Neural crest cell (in vitro differentiated cells): ENCODE results near the gene METRN. TPM values are rescaled to one million over a fixed set of nuclear protein-coding genes. Genes with fewer than 3 reads are reported as not detected.

ENCODE experiments used
- DNase-seq: peaks from one replicate; pipeline ENCODE4 v3.0.0; 2021; ENCODE audit warnings: low read depth, mixed read lengths, low spot score
- H3K27ac Mint-ChIP-seq: one replicate; pipeline ENCODE4 v1.8.0; 2021; ENCODE audit warnings: mild to moderate bottlenecking, mixed read lengths; ENCODE audit not compliant: unreplicated experiment
- H3K27me3 Mint-ChIP-seq: 2 replicates; pipeline ENCODE4 v1.8.0; 2021; ENCODE audit warnings: low read depth, mild to moderate bottlenecking, mixed read lengths
- H3K36me3 Mint-ChIP-seq: 2 replicates; pipeline ENCODE4 v1.8.0; 2021; ENCODE audit warnings: low read depth, mild to moderate bottlenecking, mixed read lengths
- H3K4me1 Mint-ChIP-seq: 2 replicates; pipeline ENCODE4 v1.8.0; 2021; ENCODE audit warnings: mixed read lengths
- H3K4me3 Mint-ChIP-seq: one replicate; pipeline ENCODE4 v1.8.0; 2021; ENCODE audit warnings: mild to moderate bottlenecking, mixed read lengths
- H3K9me3 Mint-ChIP-seq: 2 replicates; pipeline ENCODE4 v1.8.0; 2021; ENCODE audit warnings: mixed read lengths
- total RNA-seq: library from RNA; stranded (reverse); gene quantifications from 2 replicates; pipeline ENCODE4 v1.2.1, GENCODE V29; 2021
- TF ChIP-seq, protein P1 (sequence below): fragments of 200-600 bp; sonication (generic); conservative IDR thresholded peaks from 2 replicates; pipeline ENCODE4 v1.5.0; 2021; ENCODE audit warnings: antibody characterized with exemption, mild to moderate bottlenecking

METRN gene
- total RNA-seq, 1 donor from 2014 or later = 224 TPM

DNA sequence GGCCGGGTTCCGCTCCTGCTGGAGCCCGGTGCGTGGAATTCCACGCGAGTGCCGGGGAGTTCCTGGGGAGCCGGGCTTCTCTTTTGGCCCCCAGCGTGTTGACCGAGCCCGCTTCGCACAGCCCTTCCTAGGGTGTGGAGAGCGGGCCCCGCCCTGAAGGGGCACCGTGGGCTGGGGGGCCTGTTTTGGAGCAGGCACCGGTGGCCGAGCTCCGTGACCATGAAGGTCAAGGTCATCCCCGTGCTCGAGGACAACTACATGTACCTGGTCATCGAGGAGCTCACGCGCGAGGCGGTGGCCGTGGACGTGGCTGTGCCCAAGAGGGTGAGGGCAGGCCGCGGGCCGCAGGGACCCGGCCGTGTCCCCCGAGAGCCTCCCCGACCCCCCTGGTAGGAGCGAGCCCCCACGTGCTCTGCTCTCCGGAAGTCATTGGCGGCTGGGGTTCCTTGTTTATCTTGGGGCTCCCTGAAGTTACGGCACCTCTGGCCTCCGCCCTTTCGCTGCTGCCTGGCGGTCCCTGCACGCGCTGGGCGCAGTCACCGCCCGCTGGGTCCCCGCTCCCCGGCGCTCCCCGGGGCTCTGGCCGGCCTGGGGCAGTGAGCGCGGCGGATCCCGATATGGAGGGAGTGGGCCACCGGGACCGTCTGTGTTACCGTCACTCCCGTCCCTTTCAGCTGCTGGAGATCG lies 12.5 kb downstream of the METRN start:
- H3K4me3 Mint-ChIP-seq = no peak overlapping the region
- H3K9me3 Mint-ChIP-seq = no peaks in the 10 kb centered on the region
- no peak overlapping the region for H3K27ac Mint-ChIP-seq
- TF ChIP-seq, protein P1, sequence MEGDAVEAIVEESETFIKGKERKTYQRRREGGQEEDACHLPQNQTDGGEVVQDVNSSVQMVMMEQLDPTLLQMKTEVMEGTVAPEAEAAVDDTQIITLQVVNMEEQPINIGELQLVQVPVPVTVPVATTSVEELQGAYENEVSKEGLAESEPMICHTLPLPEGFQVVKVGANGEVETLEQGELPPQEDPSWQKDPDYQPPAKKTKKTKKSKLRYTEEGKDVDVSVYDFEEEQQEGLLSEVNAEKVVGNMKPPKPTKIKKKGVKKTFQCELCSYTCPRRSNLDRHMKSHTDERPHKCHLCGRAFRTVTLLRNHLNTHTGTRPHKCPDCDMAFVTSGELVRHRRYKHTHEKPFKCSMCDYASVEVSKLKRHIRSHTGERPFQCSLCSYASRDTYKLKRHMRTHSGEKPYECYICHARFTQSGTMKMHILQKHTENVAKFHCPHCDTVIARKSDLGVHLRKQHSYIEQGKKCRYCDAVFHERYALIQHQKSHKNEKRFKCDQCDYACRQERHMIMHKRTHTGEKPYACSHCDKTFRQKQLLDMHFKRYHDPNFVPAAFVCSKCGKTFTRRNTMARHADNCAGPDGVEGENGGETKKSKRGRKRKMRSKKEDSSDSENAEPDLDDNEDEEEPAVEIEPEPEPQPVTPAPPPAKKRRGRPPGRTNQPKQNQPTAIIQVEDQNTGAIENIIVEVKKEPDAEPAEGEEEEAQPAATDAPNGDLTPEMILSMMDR = no peak
- no peaks in the 10 kb centered on the region for H3K4me1 Mint-ChIP-seq
- H3K27me3 Mint-ChIP-seq = peaks cover 6% of the 10 kb centered on the region
- no peak for DNase-seq
- no peaks in the 10 kb centered on the region for H3K36me3 Mint-ChIP-seq

GRCh38 chr16:728131-728889 lies 13.4 kb downstream of the METRN start:
- Mint-ChIP-seq H3K4me3 (peak overlapping the region; percentile 59), H3K27ac (no peak overlapping the region), H3K4me1 (no peaks in the 10 kb centered on the region), H3K9me3 (no peaks in the 10 kb centered on the region), H3K36me3 (no peaks in the 10 kb centered on the region), H3K27me3 (peaks cover 6% of the 10 kb centered on the region)
- DNase-seq = no peak
- TF ChIP-seq, protein P1 = no peak

GRCh38 chr16:728890-729744 lies 14.2 kb downstream of the METRN start:
- Mint-ChIP-seq H3K27ac (no peak overlapping the region), H3K36me3 (no peaks in the 10 kb centered on the region), H3K27me3 (peaks cover 6% of the 10 kb centered on the region), H3K9me3 (no peaks in the 10 kb centered on the region), H3K4me3 (peak overlapping the region; percentile 59), H3K4me1 (no peaks in the 10 kb centered on the region)
- TF ChIP-seq, protein P1 = no peak
- DNase-seq = no peak

GRCh38 chr16:729768-730665 lies 15.1 kb downstream of the METRN start:
- Mint-ChIP-seq H3K4me1 (no peaks in the 10 kb centered on the region), H3K4me3 (peak overlapping the region; percentile 41), H3K27me3 (peaks cover 6% of the 10 kb centered on the region), H3K27ac (no peak overlapping the region), H3K36me3 (no peaks in the 10 kb centered on the region), H3K9me3 (no peaks in the 10 kb centered on the region)
- TF ChIP-seq, protein P1 = no peak
- no peak for DNase-seq
